HCT116 (cell line): ENCODE measurements around the gene DEFB116. TPM values are rescaled to one million over a fixed set of nuclear protein-coding genes. Genes with fewer than 3 reads are reported as not detected.

Experiments
- ATAC-seq: fragments of 200-7000 bp; cut with Tn5 transposase; 2 replicates; pipeline ENCODE4 v1.9.1; 2020; ENCODE audit warnings: mild to moderate bottlenecking, moderate library complexity
- BruUV-seq: library from RNA; stranded (reverse); fragments of 400-500 nt; replicated peaks from 2 replicates; lab custom pipeline; 2021; lab: Mats Ljungman, UMichigan
- CTCF ChIA-PET: fragments of 300-600 bp; sonication (Branson Sonifier 250); formaldehyde crosslinking; loops from one replicate; lab custom pipeline; 2021; ENCODE audit warnings: antibody characterized with exemption; lab: Charles Lee
- POLR2A ChIA-PET: fragments of 300-600, 350-600 bp; sonication (Branson Sonifier 250); formaldehyde crosslinking; loops from one replicate; lab custom pipeline; 2021; ENCODE audit warnings: antibody characterized with exemption; lab: Charles Lee
- RAD21 ChIA-PET, 2 experiments: fragments of 300-600 bp; sonication (Branson Sonifier 250); formaldehyde crosslinking; loops; one replicate each; lab custom pipeline; 2023; ENCODE audit warnings: low total read pairs in 2 of 2; ENCODE audit not compliant: uncharacterized antibody in 2 of 2, unreplicated experiment in 2 of 2, low non-redundant PET in 1 of 2; lab: Charles Lee
- DNase-seq: peaks from one replicate; pipeline ENCODE4 v3.0.0-alpha.2; 2010; ENCODE audit warnings: low read depth, low spot score
- H2AFZ ChIP-seq: fragments of 200-600 bp; shearing (Covaris generic), sonication (generic); 2 replicates; pipeline ENCODE4 v1.6.1; 2017; ENCODE audit warnings: low read depth, mixed run types, mixed read lengths, antibody characterized with exemption, low read length; ENCODE audit not compliant: poor library complexity, severe bottlenecking
- H3K27ac ChIP-seq: 2 replicates; pipeline ENCODE4 v1.5.1; 2012; ENCODE audit warnings: low read depth, low read length
- H3K27me3 ChIP-seq: fragments of 200-600 bp; sonication (generic); 2 replicates; pipeline ENCODE4 v1.6.1; 2016; ENCODE audit warnings: mixed run types, low read length, mixed read lengths; ENCODE audit not compliant: insufficient read depth
- H3K36me3 ChIP-seq, 2 experiments: fragments of 200-500 bp in 1 of 2; fragments of 200-600 bp in 1 of 2; sonication (Bioruptor generic) in 1 of 2; sonication (generic) in 1 of 2; 2 replicates each; pipeline versions ENCODE4 v1.5.1 to v1.6.1; 2014 to 2016; ENCODE audit warnings: low read length in 2 of 2, inconsistent platforms in 1 of 2, mixed read lengths in 1 of 2, mixed run types in 1 of 2; ENCODE audit not compliant: insufficient read depth in 2 of 2, control insufficient read depth in 1 of 2
- H3K4me1 ChIP-seq, 2 experiments: fragments of 200-600 bp in 1 of 2; sonication (generic) in 1 of 2; 2 replicates each; pipeline versions ENCODE4 v1.5.1 to v1.6.1; 2012 to 2017; ENCODE audit warnings: low read length in 2 of 2, inconsistent platforms in 1 of 2, mild to moderate bottlenecking in 1 of 2, mixed read lengths in 1 of 2, mixed run types in 1 of 2, moderate library complexity in 1 of 2; ENCODE audit not compliant: insufficient read depth in 2 of 2, control insufficient read depth in 1 of 2
- H3K4me2 ChIP-seq: fragments of 200-600 bp; sonication (generic); 2 replicates; pipeline ENCODE4 v1.6.1; 2017; ENCODE audit warnings: mixed run types, low read length, mixed read lengths
- H3K4me3 ChIP-seq, 2 experiments: fragments of 200-600 bp in 1 of 2; sonication (generic) in 1 of 2; replicated peaks in 1 of 2; 2 replicates each; pipeline ENCODE4 v1.5.1; 2011 to 2016; ENCODE audit warnings: low read length in 2 of 2, control low read depth in 1 of 2, low read depth in 1 of 2, mild to moderate bottlenecking in 1 of 2, mixed read lengths in 1 of 2, mixed run types in 1 of 2
- H3K79me2 ChIP-seq: fragments of 200-600 bp; sonication (generic); 2 replicates; pipeline ENCODE4 v1.6.1; 2017; ENCODE audit warnings: mild to moderate bottlenecking, mixed run types, low read length, moderate library complexity, mixed read lengths; ENCODE audit not compliant: insufficient read depth
- H3K9ac ChIP-seq: fragments of 200-600 bp; sonication (generic); 2 replicates; pipeline ENCODE4 v1.6.1; 2016; ENCODE audit warnings: low read length, mixed read lengths
- H3K9me2 ChIP-seq: fragments of 200-600 bp; sonication (generic), shearing (Covaris generic); 2 replicates; pipeline ENCODE4 v1.6.1; 2017; ENCODE audit warnings: mixed run types, mild to moderate bottlenecking, moderate library complexity; ENCODE audit not compliant: insufficient read depth
- H3K9me3 ChIP-seq, 2 experiments: fragments of 200-500 bp in 1 of 2; fragments of 200-600 bp in 1 of 2; sonication (Bioruptor generic) in 1 of 2; sonication (generic) in 1 of 2; 2 replicates each; pipeline ENCODE4 v1.6.1; 2014 to 2017; ENCODE audit warnings: low read length in 2 of 2, mixed read lengths in 2 of 2, inconsistent platforms in 1 of 2, low read depth in 1 of 2, mild to moderate bottlenecking in 1 of 2, mixed run types in 1 of 2, moderate library complexity in 1 of 2; ENCODE audit not compliant: control insufficient read depth in 1 of 2, insufficient read depth in 1 of 2
- H4K20me1 ChIP-seq: fragments of 200-600 bp; sonication (generic), shearing (Covaris generic); 2 replicates; pipeline ENCODE4 v1.6.1; 2017; ENCODE audit warnings: mixed run types, mild to moderate bottlenecking, moderate library complexity; ENCODE audit not compliant: insufficient read depth
- CBX3 ChIP-seq: IDR thresholded peaks from 2 replicates; pipeline ENCODE4 v1.6.1; 2012; ENCODE audit warnings: low read depth
- CEBPB ChIP-seq: IDR thresholded peaks from 2 replicates; pipeline ENCODE4 v1.6.1; 2012; ENCODE audit warnings: low read depth
- CTCF ChIP-seq, 3 experiments: fragments of 200-600 bp in 1 of 3; sonication (generic) in 1 of 3; IDR thresholded peaks in 2 of 3; conservative IDR thresholded peaks in 1 of 3; 2 replicates each; pipeline ENCODE4 v1.5.1; 2012 to 2017; ENCODE audit warnings: low read depth in 2 of 3, low read length in 2 of 3, antibody characterized with exemption in 1 of 3, borderline replicate concordance in 1 of 3, control low read depth in 1 of 3, mild to moderate bottlenecking in 1 of 3, mixed read lengths in 1 of 3, mixed run types in 1 of 3, moderate library complexity in 1 of 3; ENCODE audit not compliant: insufficient read depth in 1 of 3
- EGR1 ChIP-seq: IDR thresholded peaks from 2 replicates; pipeline ENCODE4 v1.6.1; 2012; ENCODE audit warnings: low read depth
- ELF1 ChIP-seq: IDR thresholded peaks from 2 replicates; pipeline ENCODE4 v1.6.1; 2012; ENCODE audit warnings: low read depth, borderline replicate concordance
- EZH2 ChIP-seq: fragments of 200-600 bp; sonication (generic); IDR thresholded peaks from 2 replicates; pipeline ENCODE4 v1.6.1; 2017; ENCODE audit warnings: antibody characterized with exemption, mixed run types
- EZH2phosphoT487 ChIP-seq: fragments of 200-600 bp; IDR thresholded peaks from 2 replicates; pipeline ENCODE4 v1.6.1; 2018; ENCODE audit warnings: antibody characterized with exemption, borderline replicate concordance
- FOSL1 ChIP-seq: IDR thresholded peaks from 2 replicates; pipeline ENCODE4 v1.6.1; 2012; ENCODE audit warnings: low read depth
- JUND ChIP-seq: IDR thresholded peaks from 2 replicates; pipeline ENCODE4 v1.6.1; 2012
- MAX ChIP-seq: IDR thresholded peaks from 2 replicates; pipeline ENCODE4 v1.6.1; 2012
- POLR2AphosphoS5 ChIP-seq: IDR thresholded peaks from 2 replicates; pipeline ENCODE4 v1.6.1; 2011; ENCODE audit warnings: mild to moderate bottlenecking, low read depth, low read length, moderate library complexity
- REST ChIP-seq: IDR thresholded peaks from 2 replicates; pipeline ENCODE4 v1.6.1; 2012; ENCODE audit warnings: low read depth
- SP1 ChIP-seq: IDR thresholded peaks from 2 replicates; pipeline ENCODE4 v1.6.1; 2012; ENCODE audit warnings: low read depth
- ZBTB33 ChIP-seq: IDR thresholded peaks from 2 replicates; pipeline ENCODE4 v1.6.1; 2011; ENCODE audit warnings: mild to moderate bottlenecking, low read length, moderate library complexity; ENCODE audit not compliant: insufficient replicate concordance; ENCODE audit errors: extremely low read depth
- ZNF274 ChIP-seq: fragments of 200-500 bp; sonication (Bioruptor generic); IDR thresholded peaks from 2 replicates; pipeline ENCODE4 v1.6.1; 2014; ENCODE audit warnings: mild to moderate bottlenecking, low read depth, low read length, inconsistent platforms
- intact Hi-C: fragments of 100-400 bp; cut with micrococcal nuclease; formaldehyde crosslinking; loops from 2 replicates; pipeline ENCODE4 v1.10.0; 2022
- total RNA-seq: library from RNA; stranded (reverse); gene quantifications from one replicate; pipeline ENCODE4 v1.2.1, GENCODE V29; 2021; ENCODE audit not compliant: unreplicated experiment
- TF ChIP-seq, protein P1 (sequence below): IDR thresholded peaks from 2 replicates; pipeline ENCODE4 v1.6.1; 2012

Gene DEFB116
- total RNA-seq, 1 experiment from 2014 or later, result not detected

DNA sequence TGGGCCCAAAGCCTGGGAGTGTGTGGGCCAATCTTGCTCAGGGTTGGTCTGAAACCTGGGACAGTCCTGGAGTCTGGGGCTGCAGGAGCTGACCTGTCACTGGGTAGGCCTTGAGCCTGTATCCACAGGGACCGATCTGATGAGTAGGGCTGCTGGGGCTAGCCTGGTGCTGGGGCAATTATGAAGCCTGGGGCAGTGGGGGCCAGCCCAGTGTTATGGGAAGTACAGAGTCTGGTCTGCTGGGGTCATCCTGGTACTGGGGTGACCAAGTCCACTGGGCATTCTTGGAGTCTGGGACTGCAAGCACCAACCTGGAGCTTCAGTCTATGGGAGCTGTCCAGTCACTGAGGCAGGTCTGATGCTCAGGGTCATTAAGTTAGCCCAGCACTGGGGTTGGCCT is 30.2 kb downstream of the DEFB116 start (continued):
- TF ChIP-seq REST (no peak), ELF1 (no peak), CBX3 (no peak), EZH2phosphoT487 (no peak), CTCF (IDR thresholded peaks at IDR 0.05 in 2 of 3, conservative IDR thresholded peaks at IDR 0.05 in 1 of 3; ENCODE audit: borderline replicate concordance in 1 of 3, insufficient read depth in 1 of 3, low read depth in 2 of 3, low read length in 2 of 3) (no peak), CEBPB (no peak), EZH2 (no peak)

DNA sequence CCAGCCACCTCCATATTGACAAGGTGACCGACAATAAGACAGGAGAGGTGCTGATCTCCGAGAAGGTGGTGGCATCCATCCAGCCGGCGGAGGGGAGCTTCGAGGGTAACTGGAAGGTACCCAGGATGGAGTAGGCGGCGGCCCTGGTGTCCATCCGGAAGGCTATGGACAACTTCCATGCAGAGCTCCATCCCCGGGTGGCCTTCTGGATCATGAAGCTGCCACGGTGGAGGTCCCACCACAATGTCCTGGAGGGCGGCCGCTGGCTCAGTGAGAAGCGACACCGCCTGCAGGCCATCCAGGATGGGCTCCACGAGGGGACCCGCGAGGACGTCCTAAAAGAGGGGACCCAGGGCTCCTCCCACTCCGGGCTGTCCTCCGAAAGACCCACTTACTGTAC is 33.9 kb downstream of the DEFB116 start:
- Histone ChIP-seq H3K9me2 (no peaks in the 10 kb centered on the region), H3K4me2 (no peak overlapping the region), H3K4me3 (no peak overlapping the region), H3K9ac (no peak overlapping the region), H3K79me2 (no peaks in the 10 kb centered on the region), H3K36me3 (no peaks in the 10 kb centered on the region), H3K9me3 (no peaks in the 10 kb centered on the region), H4K20me1 (no peaks in the 10 kb centered on the region), H2AFZ (no peak overlapping the region), H3K4me1 (no peaks in the 10 kb centered on the region), H3K27ac (no peak overlapping the region), H3K27me3 (no peaks in the 10 kb centered on the region)
- BruUV-seq, result no TSS peak
- ATAC-seq, result no peak
- RAD21 ChIA-PET, result no interaction called here
- POLR2A ChIA-PET, result no interaction called here
- CTCF ChIA-PET, result no interaction called here
- DNase-seq, result no peak
- intact Hi-C loops, result no loop called here
- TF ChIP-seq CBX3 (no peak), ZNF274 (no peak), SP1 (no peak), EZH2 (no peak), POLR2AphosphoS5 (no peak), MAX (no peak), EGR1 (no peak), FOSL1 (no peak), CTCF (IDR thresholded peaks at IDR 0.05 in 2 of 3, conservative IDR thresholded peaks at IDR 0.05 in 1 of 3; ENCODE audit: borderline replicate concordance in 1 of 3, insufficient read depth in 1 of 3, low read depth in 2 of 3, low read length in 2 of 3) (no peak), JUND (no peak), ZBTB33 (no peak)
- TF ChIP-seq, protein P1, sequence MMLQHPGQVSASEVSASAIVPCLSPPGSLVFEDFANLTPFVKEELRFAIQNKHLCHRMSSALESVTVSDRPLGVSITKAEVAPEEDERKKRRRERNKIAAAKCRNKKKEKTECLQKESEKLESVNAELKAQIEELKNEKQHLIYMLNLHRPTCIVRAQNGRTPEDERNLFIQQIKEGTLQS, result no peak
